CD14-positive monocyte (primary cell): ENCODE measurements around the gene STKLD1. TPM values are rescaled to one million over a fixed set of nuclear protein-coding genes. Genes with fewer than 3 reads are reported as not detected.
"Not testable (repeated sequence)": the region's sequence is repeated elsewhere in the genome, so short reads cannot be mapped to it uniquely, and the experiment has no call there.

Source experiments
- DNase-seq, 3 donors: peaks; one replicate each; pipeline ENCODE4 v3.0.0-alpha.2; 2011 to 2022
- H2AFZ ChIP-seq: 2 replicates; pipeline ENCODE4 v1.6.0; 2012; ENCODE audit warnings: mild to moderate bottlenecking, low read depth, low read length, inconsistent platforms; ENCODE audit not compliant: insufficient read depth, poor library complexity, severe bottlenecking
- H3K27ac ChIP-seq, 2 donors: 1 replicate in 1 of 2; 2 replicates in 1 of 2; pipeline ENCODE4 v1.5.1; 2012 to 2013; ENCODE audit warnings: low read length in 2 of 2, control low read depth in 1 of 2, inconsistent platforms in 1 of 2, low read depth in 1 of 2, mild to moderate bottlenecking in 1 of 2
- H3K27me3 ChIP-seq, 2 donors: one replicate each; pipeline versions ENCODE4 v1.6.0 to v1.6.1; 2011 to 2013; ENCODE audit warnings: low read length in 2 of 2; ENCODE audit not compliant: control insufficient read depth in 2 of 2, insufficient read depth in 2 of 2
- H3K36me3 ChIP-seq, 2 donors: replicated peaks in 1 of 2; 1 replicate in 1 of 2; 2 replicates in 1 of 2; pipeline versions ENCODE4 v1.5.1 to v1.6.1; 2012 to 2013; ENCODE audit warnings: low read length in 2 of 2, control low read depth in 1 of 2, inconsistent platforms in 1 of 2, mild to moderate bottlenecking in 1 of 2; ENCODE audit not compliant: insufficient read depth in 2 of 2, control insufficient read depth in 1 of 2
- H3K4me1 ChIP-seq, 2 donors: 1 replicate in 1 of 2; 2 replicates in 1 of 2; pipeline versions ENCODE4 v1.5.1 to v1.6.1; 2012 to 2013; ENCODE audit warnings: low read length in 2 of 2, control low read depth in 1 of 2, inconsistent platforms in 1 of 2, mild to moderate bottlenecking in 1 of 2, moderate library complexity in 1 of 2; ENCODE audit not compliant: insufficient read depth in 2 of 2, control insufficient read depth in 1 of 2
- H3K4me2 ChIP-seq: replicated peaks from 2 replicates; pipeline ENCODE3; 2012; ENCODE audit warnings: low read length, moderate library complexity, mild to moderate bottlenecking; ENCODE audit not compliant: poor library complexity, severe bottlenecking; ENCODE audit errors: extremely low read depth
- H3K4me3 ChIP-seq, 3 experiments: fragments of 200-600 bp in 1 of 3; sonication (generic) in 1 of 3; replicated peaks in 1 of 3; 1 replicate in 2 of 3; 2 replicates in 1 of 3; pipeline ENCODE4 v1.5.1; 2011 to 2013; ENCODE audit warnings: low read length in 3 of 3, mild to moderate bottlenecking in 3 of 3, control low read depth in 2 of 3, low read depth in 2 of 3, inconsistent platforms in 1 of 3, moderate library complexity in 1 of 3
- H3K79me2 ChIP-seq: 2 replicates; pipeline ENCODE4 v1.6.0; 2012; ENCODE audit warnings: mild to moderate bottlenecking, control low read depth, inconsistent platforms, low read length, moderate library complexity; ENCODE audit not compliant: insufficient read depth
- H3K9ac ChIP-seq: 2 replicates; pipeline ENCODE4 v1.6.0; 2017; ENCODE audit warnings: low read length, mild to moderate bottlenecking; ENCODE audit not compliant: insufficient read depth, poor library complexity, severe bottlenecking
- H3K9me3 ChIP-seq, 2 donors: replicated peaks in 1 of 2; 1 replicate in 1 of 2; 2 replicates in 1 of 2; pipeline versions ENCODE4 v1.5.1 to v1.6.1; 2012 to 2013; ENCODE audit warnings: low read length in 2 of 2, control low read depth in 1 of 2; ENCODE audit not compliant: control insufficient read depth in 1 of 2, insufficient read depth in 1 of 2
- H4K20me1 ChIP-seq: 2 replicates; pipeline ENCODE4 v1.6.0; 2012; ENCODE audit warnings: mild to moderate bottlenecking, low read length, control low read depth, moderate library complexity; ENCODE audit not compliant: insufficient read depth
- H3K27ac Mint-ChIP-seq, 7 donors: one replicate each; pipeline ENCODE4 v1.8.0; 2020; ENCODE audit warnings: mild to moderate bottlenecking in 7 of 7, mixed read lengths in 7 of 7, moderate library complexity in 6 of 7, inconsistent platforms in 2 of 7
- H3K27me3 Mint-ChIP-seq, 3 donors: one replicate each; pipeline ENCODE4 v1.8.0; 2021 to 2022; ENCODE audit warnings: low read depth in 3 of 3, mild to moderate bottlenecking in 3 of 3, mixed read lengths in 3 of 3, moderate library complexity in 3 of 3, inconsistent platforms in 1 of 3
- H3K36me3 Mint-ChIP-seq, 2 donors: one replicate each; pipeline ENCODE4 v1.8.0; 2020; ENCODE audit warnings: mixed read lengths in 2 of 2, inconsistent platforms in 1 of 2, mild to moderate bottlenecking in 1 of 2
- H3K4me1 Mint-ChIP-seq: one replicate; pipeline ENCODE4 v1.8.0; 2020; ENCODE audit warnings: mild to moderate bottlenecking, mixed read lengths
- H3K4me3 Mint-ChIP-seq, 2 donors: one replicate each; pipeline ENCODE4 v1.8.0; 2020; ENCODE audit warnings: mild to moderate bottlenecking in 2 of 2, mixed read lengths in 2 of 2, moderate library complexity in 1 of 2
- H3K9me3 Mint-ChIP-seq, 7 donors: one replicate each; pipeline ENCODE4 v1.8.0; 2020 to 2022; ENCODE audit warnings: mixed read lengths in 7 of 7, mild to moderate bottlenecking in 6 of 7, moderate library complexity in 6 of 7, inconsistent platforms in 2 of 7
- WGBS: methylation state at CpG from one replicate; pipeline ENCODE4 v1.1.5; 2013; ENCODE audit warnings: missing lambda C conversion rate; ENCODE audit not compliant: insufficient coverage; 5-methylcytosine and 5-hydroxymethylcytosine counted together
- intact Hi-C, 2 donors: fragments of 100-400 bp; cut with micrococcal nuclease; formaldehyde crosslinking; loops; one replicate each; pipeline versions ENCODE4 v1.15.0 to v1.15.1; 2023
- polyA plus RNA-seq, 3 donors: library from polyadenylated mRNA; depleted of rRNA in 1 of 3; unstranded in 2 of 3; stranded (reverse) in 1 of 3; fragments of 300-500 nt in 2 of 3; fragments of >200 nt in 1 of 3; fragmentation: Illumina TruSeq in 2 of 3; gene quantifications; 1 replicate in 2 of 3; 2 replicates in 1 of 3; pipeline ENCODE4 v1.2.3, GENCODE V29; 2012 to 2021
- TF ChIP-seq, protein P1 (sequence below): fragments of 200-600 bp; IDR thresholded peaks from one replicate; pipeline ENCODE4 v1.8.0; 2022; ENCODE audit warnings: antibody characterized with exemption, mild to moderate bottlenecking

The STKLD1 gene
- polyA plus RNA-seq, 3 donors = 0.27 TPM; not detected in 2

DNA sequence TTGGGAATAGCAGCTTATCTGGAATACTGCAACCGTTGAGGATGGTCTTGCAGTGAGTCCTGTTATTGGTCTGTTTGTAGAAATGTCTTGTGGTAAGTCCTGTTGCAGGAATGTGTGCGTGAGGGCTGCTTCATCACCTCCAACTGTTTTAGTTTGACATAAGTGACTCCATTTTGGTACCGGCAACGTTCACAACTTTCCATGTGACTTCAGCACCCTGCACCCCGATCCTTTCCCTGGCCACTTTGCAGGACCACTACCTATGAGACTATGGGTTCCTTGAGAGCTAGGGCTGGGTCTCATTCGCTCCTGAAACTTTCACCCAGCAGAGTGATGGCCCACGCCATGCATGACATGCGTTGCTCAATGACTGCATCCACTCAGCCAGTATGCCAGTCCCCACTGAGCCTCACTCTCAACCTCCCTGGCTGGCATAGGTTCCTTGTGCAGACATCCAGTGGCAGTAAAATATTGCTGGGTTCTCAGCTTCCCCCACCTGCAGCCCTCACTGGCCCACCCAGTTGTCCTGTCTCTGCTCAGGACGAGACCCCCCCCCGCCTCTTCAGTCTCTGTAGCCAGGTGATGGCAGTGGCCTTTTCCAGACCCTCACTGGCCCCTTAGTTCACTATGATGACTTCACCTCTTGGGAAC, 48.2 kb upstream of the STKLD1 start:
- Histone ChIP-seq H3K9ac (no peak overlapping the region), H3K36me3 (peaks cover 22 to 33% of the 10 kb centered on the region in 2 donors), H3K27ac (no peak overlapping the region), H3K9me3 (no peaks in the 10 kb centered on the region), H2AFZ (no peak overlapping the region), H3K27me3 (no peaks in the 10 kb centered on the region), H3K4me3 (no peak overlapping the region), H3K4me2 (no peak overlapping the region), H3K79me2 (no peaks in the 10 kb centered on the region), H4K20me1 (peaks cover 19% of the 10 kb centered on the region), H3K4me1 (no peaks in the 10 kb centered on the region)
- WGBS = 94% methylated on average over 7 of the region's 10 CpGs
- Mint-ChIP-seq H3K9me3 (peaks cover 0 to 4% (median 0%) of the 10 kb centered on the region in 7 donors), H3K27me3 (peaks cover 1 to 5% (median 4%) of the 10 kb centered on the region in 3 donors), H3K4me1 (peaks cover 5% of the 10 kb centered on the region), H3K27ac (no peak overlapping the region), H3K36me3 (peaks cover 27 to 35% of the 10 kb centered on the region in 2 donors), H3K4me3 (no peak overlapping the region)
- intact Hi-C loops = no loop called here
- no peak for DNase-seq
- TF ChIP-seq, protein P1, sequence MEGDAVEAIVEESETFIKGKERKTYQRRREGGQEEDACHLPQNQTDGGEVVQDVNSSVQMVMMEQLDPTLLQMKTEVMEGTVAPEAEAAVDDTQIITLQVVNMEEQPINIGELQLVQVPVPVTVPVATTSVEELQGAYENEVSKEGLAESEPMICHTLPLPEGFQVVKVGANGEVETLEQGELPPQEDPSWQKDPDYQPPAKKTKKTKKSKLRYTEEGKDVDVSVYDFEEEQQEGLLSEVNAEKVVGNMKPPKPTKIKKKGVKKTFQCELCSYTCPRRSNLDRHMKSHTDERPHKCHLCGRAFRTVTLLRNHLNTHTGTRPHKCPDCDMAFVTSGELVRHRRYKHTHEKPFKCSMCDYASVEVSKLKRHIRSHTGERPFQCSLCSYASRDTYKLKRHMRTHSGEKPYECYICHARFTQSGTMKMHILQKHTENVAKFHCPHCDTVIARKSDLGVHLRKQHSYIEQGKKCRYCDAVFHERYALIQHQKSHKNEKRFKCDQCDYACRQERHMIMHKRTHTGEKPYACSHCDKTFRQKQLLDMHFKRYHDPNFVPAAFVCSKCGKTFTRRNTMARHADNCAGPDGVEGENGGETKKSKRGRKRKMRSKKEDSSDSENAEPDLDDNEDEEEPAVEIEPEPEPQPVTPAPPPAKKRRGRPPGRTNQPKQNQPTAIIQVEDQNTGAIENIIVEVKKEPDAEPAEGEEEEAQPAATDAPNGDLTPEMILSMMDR = no peak

DNA sequence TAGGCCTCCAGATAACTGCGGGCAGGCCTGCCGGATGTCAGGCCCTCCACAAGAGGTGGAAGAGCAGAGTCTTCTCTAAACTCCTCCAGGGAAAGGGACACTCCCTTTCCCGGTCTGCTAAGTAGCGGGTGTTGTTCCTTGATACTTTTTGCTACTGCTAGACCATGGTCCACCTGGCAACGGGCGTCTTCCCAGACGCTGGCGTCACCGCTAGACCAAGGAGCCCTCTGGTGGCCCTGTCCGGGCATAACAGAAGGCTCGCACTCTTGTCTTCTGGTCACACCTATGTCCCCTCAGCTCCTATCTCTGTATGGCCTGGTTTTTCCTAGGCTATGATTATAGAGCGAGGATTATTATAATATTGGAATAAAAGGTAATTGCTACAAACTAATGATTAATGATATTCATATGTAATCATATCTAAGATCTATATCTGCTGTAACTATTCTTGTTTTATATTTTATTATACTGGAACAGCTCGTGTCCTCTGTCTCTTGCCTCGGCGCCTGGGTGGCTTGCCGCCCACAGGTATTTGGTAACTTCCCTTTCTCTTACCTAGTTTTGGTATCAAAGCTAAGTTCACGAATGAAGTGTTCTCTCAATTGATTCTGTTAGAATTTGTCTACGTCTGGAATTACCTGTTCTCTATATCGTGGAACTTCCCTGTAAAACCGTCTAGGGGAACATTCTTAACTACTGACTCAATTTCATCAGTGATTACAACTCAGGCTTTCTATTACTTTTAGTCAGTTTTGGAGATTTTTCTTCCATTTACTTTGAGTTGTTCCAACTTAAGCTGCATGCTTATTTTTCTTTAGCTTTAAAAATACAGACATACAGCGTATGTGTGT, 46.6 kb upstream of the STKLD1 start:
- Histone ChIP-seq H4K20me1 (peaks cover 35% of the 10 kb centered on the region), H3K36me3 (peaks cover 37 to 49% of the 10 kb centered on the region in 2 donors)
- H3K4me1 Mint-ChIP-seq, H3K27ac ChIP-seq, H3K4me2 ChIP-seq, H3K4me1 ChIP-seq, H3K9me3 ChIP-seq, H3K27me3 Mint-ChIP-seq, H3K27ac Mint-ChIP-seq, H3K9me3 Mint-ChIP-seq, H3K9ac ChIP-seq, H3K4me3 Mint-ChIP-seq, DNase-seq, H3K79me2 ChIP-seq, H3K4me3 ChIP-seq, H2AFZ ChIP-seq, H3K27me3 ChIP-seq: not testable (repeated sequence)
- intact Hi-C loops = loop anchor here in 1 of 2 donors (10.0 kb wide), 2 partner anchors 145 to 385 kb away; partner anchors contain the start of gene TSC1
- peaks cover 41 to 50% of the 10 kb centered on the region in 2 donors for H3K36me3 Mint-ChIP-seq
- 42% methylated on average over 9 of the region's 21 CpGs for WGBS
- TF ChIP-seq, protein P1 = peak; percentile 68
